Sigmoid colon (tissue), 7 donors: Measurements from ENCODE around the gene FAM13A. TPM values are rescaled to one million over a fixed set of nuclear protein-coding genes. Genes with fewer than 3 reads are reported as not detected.
"Not testable (repeated sequence)": the region's sequence is repeated elsewhere in the genome, so short reads cannot be mapped to it uniquely, and the experiment has no call there.

Experiments
- DNase-seq: peaks from one replicate; pipeline ENCODE4 v3.0.0-alpha.2; 2019
- H3K27ac ChIP-seq, 4 donors: fragments of 200-600 bp; sonication (generic); one replicate each; pipeline ENCODE4 v1.5.1; 2016 to 2019; ENCODE audit warnings: mild to moderate bottlenecking in 1 of 4
- H3K27me3 ChIP-seq, 3 donors: fragments of 200-600 bp; sonication (generic); one replicate each; pipeline ENCODE4 v1.5.1; 2019; ENCODE audit warnings: mild to moderate bottlenecking in 1 of 3
- H3K36me3 ChIP-seq, 4 donors: fragments of 200-600 bp; sonication (generic); one replicate each; pipeline ENCODE4 v1.5.1; 2016 to 2019
- H3K4me1 ChIP-seq, 4 donors: fragments of 200-600 bp; sonication (generic); one replicate each; pipeline ENCODE4 v1.5.1; 2017 to 2019
- H3K4me3 ChIP-seq, 4 donors: fragments of 200-600 bp; sonication (generic); one replicate each; pipeline ENCODE4 v1.5.1; 2017 to 2019; ENCODE audit warnings: mild to moderate bottlenecking in 2 of 4, moderate library complexity in 1 of 4
- H3K9me3 ChIP-seq, 4 donors: fragments of 200-600 bp in 3 of 4; sonication (generic) in 3 of 4; one replicate each; pipeline versions ENCODE4 v1.5.1 to v1.6.1; 2013 to 2019
- CTCF ChIP-seq, 4 experiments: fragments of 450-650 bp in 3 of 4; fragments of 200-600 bp in 1 of 4; IDR thresholded peaks; one replicate each; pipeline ENCODE4 v1.5.1; 2016 to 2019; ENCODE audit warnings: antibody characterized with exemption in 4 of 4, mild to moderate bottlenecking in 3 of 4, moderate library complexity in 2 of 4
- EP300 ChIP-seq, 4 donors: sonication (generic); formaldehyde crosslinking; IDR thresholded peaks; one replicate each; pipeline ENCODE4 v1.6.1; 2017; ENCODE audit warnings: antibody characterized with exemption in 4 of 4
- POLR2A ChIP-seq, 2 donors: fragments of 450-650 bp; IDR thresholded peaks; one replicate each; pipeline ENCODE4 v1.6.1; 2016; ENCODE audit warnings: antibody characterized with exemption in 2 of 2, mild to moderate bottlenecking in 2 of 2, moderate library complexity in 2 of 2
- POLR2AphosphoS5 ChIP-seq, 4 donors: sonication (generic); formaldehyde crosslinking; IDR thresholded peaks; one replicate each; pipeline ENCODE4 v1.6.1; 2017; ENCODE audit warnings: antibody characterized with exemption in 4 of 4
- WGBS, 2 donors: extraction: QIAGEN DNeasy Blood & Tissue Kit; methylation state at CpG; one replicate each; pipeline ENCODE4 v1.1.7; 2013; 5-methylcytosine and 5-hydroxymethylcytosine counted together
- intact Hi-C: fragments of 100-400 bp; cut with DNase I; formaldehyde crosslinking; loops from one replicate; pipeline ENCODE4 v1.15.1; 2023
- polyA plus RNA-seq, 3 donors: library from polyadenylated mRNA; stranded (reverse); fragments of 200-250 nt; gene quantifications; one replicate each; pipeline ENCODE4 v1.2.3, GENCODE V29; 2013
- total RNA-seq, 4 donors: library from RNA; depleted of rRNA; stranded (reverse); fragments of >200 nt; gene quantifications; one replicate each; pipeline ENCODE4 v1.1.0, GENCODE V29; 2016
- donor health status: healthy with polysubstance abuse.
- donor health status: Bipolar disorder and iron deficiency.
- donor health status: healthy.

Gene FAM13A
- total and polyA plus RNA-seq, 7 donors = 9.9 to 49.7 (median 41.1) TPM

GRCh38 chr4:88857588-88857987, 199.4 kb downstream of the FAM13A start:
- Histone ChIP-seq H3K27ac (no peak overlapping the region), H3K27me3 (no peaks in the 10 kb centered on the region), H3K36me3 (no peaks in the 10 kb centered on the region), H3K4me3 (no peak overlapping the region), H3K9me3 (no peaks in the 10 kb centered on the region), H3K4me1 (peaks cover 0 to 18% (median 15%) of the 10 kb centered on the region in 4 donors)
- intact Hi-C loops = loop anchor here (5.0 kb wide), 1 partner anchor 35 kb away; no protein-coding TSS in a partner anchor
- TF ChIP-seq POLR2A (IDR thresholded peaks at IDR 0.05) = no peak
- TF ChIP-seq EP300 (IDR thresholded peaks at IDR 0.05) = no peak
- no peak for TF ChIP-seq CTCF (IDR thresholded peaks at IDR 0.05)
- TF ChIP-seq POLR2AphosphoS5 (IDR thresholded peaks at IDR 0.05) = no peak
- no peak for DNase-seq

DNA sequence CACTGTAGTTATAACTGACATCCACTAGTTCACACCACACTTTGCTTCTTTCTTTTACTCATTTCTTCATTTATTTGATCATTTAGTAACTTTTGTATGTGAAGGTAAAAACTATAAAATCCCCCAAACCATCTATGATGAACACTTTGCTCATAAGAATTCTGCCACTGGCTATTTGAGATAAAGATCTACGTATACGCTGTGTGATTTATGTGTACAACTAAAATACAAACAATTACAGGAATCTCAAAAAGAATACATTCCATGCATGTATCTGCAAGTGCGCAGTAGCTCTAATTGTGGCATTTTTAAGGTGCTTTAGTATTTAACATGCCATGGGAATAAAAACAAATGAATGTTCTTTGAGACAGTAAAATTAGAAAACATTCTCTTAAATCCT, 202.5 kb downstream of the FAM13A start:
- peaks cover 0 to 5% (median 0%) of the 10 kb centered on the region in 4 donors for H3K36me3 ChIP-seq
- TF ChIP-seq EP300 (IDR thresholded peaks at IDR 0.05) (no peak), POLR2A (IDR thresholded peaks at IDR 0.05) (no peak), CTCF (IDR thresholded peaks at IDR 0.05) (no peak), POLR2AphosphoS5 (IDR thresholded peaks at IDR 0.05) (no peak)
- H3K4me3 ChIP-seq = no peak overlapping the region
- no peaks in the 10 kb centered on the region for H3K27me3 ChIP-seq
- peaks cover 0 to 2% (median under 1%) of the 10 kb centered on the region in 4 donors for H3K4me1 ChIP-seq
- no peak for DNase-seq
- WGBS, 2 donors = 93 to 97% methylated on average over 3 of the region's 3 CpGs
- H3K27ac ChIP-seq = no peak overlapping the region
- H3K9me3 ChIP-seq = no peaks in the 10 kb centered on the region
- intact Hi-C loops = no loop called here

GRCh38 chr4:88853583-88853982, 203.4 kb downstream of the FAM13A start:
- WGBS, 2 donors = 90 to 94% methylated on average over 3 of the region's 3 CpGs
- H3K4me3 ChIP-seq, DNase-seq, H3K9me3 ChIP-seq, H3K4me1 ChIP-seq, H3K27ac ChIP-seq, H3K36me3 ChIP-seq, intact Hi-C loops, H3K27me3 ChIP-seq: not testable (repeated sequence)

DNA sequence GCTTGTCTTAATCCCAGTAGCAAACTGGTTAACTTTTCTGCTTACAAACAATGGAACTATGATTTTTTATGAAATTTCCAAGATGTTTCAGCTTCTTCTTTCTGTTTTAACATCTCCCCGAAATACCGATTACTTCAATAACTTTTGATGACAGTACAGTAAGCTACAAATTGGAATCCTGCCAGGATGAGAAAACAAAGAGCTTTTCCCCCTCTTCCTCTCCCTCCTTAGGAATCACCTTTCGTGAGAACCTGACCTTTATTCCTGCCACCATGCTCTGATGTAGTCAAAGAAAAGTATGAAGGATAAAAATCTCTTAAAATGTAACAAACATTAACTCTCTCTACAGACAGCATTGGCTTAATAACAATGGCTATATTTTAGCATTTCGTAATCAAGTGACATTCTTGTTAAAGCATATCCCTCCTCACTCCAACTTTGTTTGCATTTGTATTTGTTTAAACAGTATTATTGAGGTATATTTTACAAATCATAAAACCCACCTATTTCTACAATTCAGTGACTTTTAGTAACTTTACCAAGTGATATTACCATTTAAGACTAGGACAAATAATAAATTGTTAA, 210.7 kb downstream of the FAM13A start:
- Histone ChIP-seq H3K27me3 (no peaks in the 10 kb centered on the region), H3K4me3 (no peak overlapping the region), H3K36me3 (peaks cover 0 to 5% (median 0%) of the 10 kb centered on the region in 4 donors), H3K9me3 (no peaks in the 10 kb centered on the region), H3K4me1 (no peaks in the 10 kb centered on the region), H3K27ac (no peak overlapping the region)
- DNase-seq = no peak
- TF ChIP-seq POLR2AphosphoS5 (IDR thresholded peaks at IDR 0.05) (no peak), EP300 (IDR thresholded peaks at IDR 0.05) (no peak), POLR2A (IDR thresholded peaks at IDR 0.05) (no peak), CTCF (IDR thresholded peaks at IDR 0.05) (no peak)
- intact Hi-C loops = no loop called here
- WGBS, 2 donors = 14 to 53% methylated on average over 4 of the region's 4 CpGs

DNA sequence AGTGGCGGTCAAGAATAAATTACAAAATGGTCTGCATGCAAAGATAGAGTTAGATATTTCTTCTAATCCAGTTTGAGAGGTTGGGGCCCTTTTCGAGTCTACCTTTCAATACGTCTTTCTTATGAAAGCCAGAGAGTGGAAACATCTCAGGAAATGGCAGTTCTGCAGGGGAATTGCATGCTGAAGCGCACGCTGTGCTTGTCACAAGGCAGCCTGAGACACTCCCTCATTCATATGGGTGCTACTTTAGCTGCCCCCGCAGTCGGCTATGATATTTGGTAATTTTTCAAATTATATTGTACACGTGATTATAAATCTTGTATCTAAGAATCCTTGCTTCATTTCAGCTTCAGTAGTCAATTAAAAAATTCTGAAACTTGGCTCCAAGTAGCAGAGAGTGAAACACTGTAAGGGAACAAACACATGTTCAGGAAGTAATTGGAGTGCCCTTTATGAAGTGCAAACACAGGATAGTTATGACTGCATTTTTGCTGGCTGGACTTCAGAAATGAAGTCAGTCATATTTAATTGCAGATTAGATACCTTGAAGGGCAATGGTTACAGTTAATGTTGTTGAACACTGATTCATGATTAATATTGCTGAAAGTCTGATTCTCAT, 213.8 kb downstream of the FAM13A start:
- Histone ChIP-seq H3K27ac (no peak overlapping the region), H3K4me1 (no peaks in the 10 kb centered on the region), H3K9me3 (no peaks in the 10 kb centered on the region), H3K4me3 (no peak overlapping the region), H3K36me3 (no peaks in the 10 kb centered on the region), H3K27me3 (no peaks in the 10 kb centered on the region)
- DNase-seq = no peak
- intact Hi-C loops = no loop called here
- 25 to 64% methylated on average over 8 of the region's 8 CpGs for WGBS, 2 donors
- no peak for TF ChIP-seq EP300 (IDR thresholded peaks at IDR 0.05)
- no peak for TF ChIP-seq CTCF (IDR thresholded peaks at IDR 0.05)
- no peak for TF ChIP-seq POLR2A (IDR thresholded peaks at IDR 0.05)
- no peak for TF ChIP-seq POLR2AphosphoS5 (IDR thresholded peaks at IDR 0.05)
